HepG2 (cell line): Measurements from ENCODE around the gene CNKSR3. TPM values are rescaled to one million over a fixed set of nuclear protein-coding genes. Genes with fewer than 3 reads are reported as not detected.

Experiments used
- ASH2L ChIP-seq: fragments of 300-600, 200-600 bp; sonication (generic); IDR thresholded peaks from 2 replicates; pipeline ENCODE4 v1.7.0; 2017; ENCODE audit warnings: low read depth, mild to moderate bottlenecking, moderate library complexity, mixed read lengths, low read length; ENCODE audit not compliant: insufficient read length
- EP300 ChIP-seq, 3 experiments: sonication (generic) in 1 of 3; formaldehyde crosslinking in 1 of 3; IDR thresholded peaks; 2 replicates each; pipeline versions ENCODE4 v1.5.1 to v1.6.1; 2011 to 2020; ENCODE audit warnings: low read depth in 2 of 3, low read length in 2 of 3, borderline replicate concordance in 1 of 3, improper control_type of control experiment in 1 of 3, mild to moderate bottlenecking in 1 of 3, missing genetic modification reagents in 1 of 3, moderate library complexity in 1 of 3
- ERF ChIP-seq: IDR thresholded peaks from 2 replicates; pipeline ENCODE4 v1.6.1; 2018; ENCODE audit warnings: missing biosample characterization, missing genetic modification reagents
- FOXA3 ChIP-seq: IDR thresholded peaks from 2 replicates; pipeline ENCODE4 v1.6.1; 2016; ENCODE audit warnings: missing genetic modification reagents, missing compliant biosample characterization
- MIXL1 ChIP-seq: IDR thresholded peaks from 2 replicates; pipeline ENCODE4 v1.6.1; 2016
- RARA ChIP-seq: IDR thresholded peaks from 2 replicates; pipeline ENCODE4 v1.6.1; 2016; ENCODE audit warnings: missing genetic modification reagents, missing compliant biosample characterization
- ZMYM3 ChIP-seq: sonication (generic); formaldehyde crosslinking; IDR thresholded peaks from 2 replicates; pipeline ENCODE4 v1.5.1; 2020; ENCODE audit warnings: mild to moderate bottlenecking, missing genetic modification reagents
- ZNF142 ChIP-seq: sonication (generic); formaldehyde crosslinking; IDR thresholded peaks from 2 replicates; pipeline ENCODE4 v1.4.0; 2020; ENCODE audit warnings: missing genetic modification reagents
- ZNF414 ChIP-seq: sonication (generic); formaldehyde crosslinking; IDR thresholded peaks from 2 replicates; pipeline ENCODE4 v1.5.0; 2020; ENCODE audit warnings: missing genetic modification reagents
- ZNF572 ChIP-seq: sonication (generic); formaldehyde crosslinking; IDR thresholded peaks from 2 replicates; pipeline ENCODE4 v1.5.1; 2020; ENCODE audit warnings: mild to moderate bottlenecking, missing genetic modification reagents
- ZNF609 ChIP-seq: sonication (generic); formaldehyde crosslinking; IDR thresholded peaks from 2 replicates; pipeline ENCODE4 v1.4.0; 2020; ENCODE audit warnings: mild to moderate bottlenecking, missing genetic modification reagents, borderline replicate concordance
- ZNF770 ChIP-seq: sonication (generic); formaldehyde crosslinking; IDR thresholded peaks from 2 replicates; pipeline ENCODE4 v1.5.0; 2020; ENCODE audit warnings: mild to moderate bottlenecking, missing genetic modification reagents
- polyA plus RNA-seq, 8 experiments: library from polyadenylated mRNA; depleted of rRNA in 3 of 8; stranded (reverse) in 7 of 8; unstranded in 1 of 8; fragments of >200 nt; fragmentation: Illumina TruSeq in 4 of 8; extraction: Trizol in 4 of 8; gene quantifications; 2 replicates each; pipeline versions ENCODE4 v1.2.1 to v1.2.3, GENCODE V29; 2011 to 2016; ENCODE audit warnings: low read depth in 4 of 8, missing spikeins in 1 of 8, mixed read lengths in 1 of 8; ENCODE audit not compliant: insufficient read depth in 1 of 8
- total RNA-seq, 5 experiments: library from RNA; depleted of rRNA; stranded (reverse); fragments of >200 nt; fragmentation: Illumina TruSeq; extraction: Trizol; gene quantifications; 2 replicates each; pipeline ENCODE4 v1.2.3, GENCODE V29; 2016; ENCODE audit warnings: low read depth in 1 of 5

Gene CNKSR3
- total and polyA plus RNA-seq, 2 of the 13 experiments (the other 11 are each of a cell fraction or from before 2014, with no cell fraction given): 9.2 to 38.6 TPM

- no peak for TF ChIP-seq ZNF142
- no peak for TF ChIP-seq ZNF609
- peak; percentile 54 for TF ChIP-seq FOXA3
- TF ChIP-seq MIXL1: 0 out of 2 replicates have a peak, but pooled peaks have one; percentile 29
- TF ChIP-seq EP300 (IDR thresholded peaks at IDR 0.05; ENCODE audit: low read depth in 2 of 2, low read length in 2 of 2): peak in 1 of 2 experiments; percentile 39; a peak in 2 of 4 replicates
- no peak for TF ChIP-seq EP300 (CRISPR knock-in tag; IDR thresholded peaks at IDR 0.05; ENCODE audit: borderline replicate concordance)
- peak; percentile 11; the same call in 1 of the 2 replicates for TF ChIP-seq RARA (CRISPR knock-in tag)
- peak; percentile 54 for TF ChIP-seq ZMYM3 (CRISPR knock-in tag)
- no peak for TF ChIP-seq ZNF572
- TF ChIP-seq ZNF770 (CRISPR knock-in tag): peak; percentile 93
- TF ChIP-seq ERF (CRISPR knock-in tag): no peak
- TF ChIP-seq ASH2L: peak; percentile 48
- no peak for TF ChIP-seq ZNF414 (CRISPR knock-in tag)
Observed at GRCh38 chr6:154386848-154387717, 123.4 kb downstream of the CNKSR3 start (continued).
